ENCODE data around the gene SRCAP. TPM values are rescaled to one million over a fixed set of nuclear protein-coding genes. Genes with fewer than 3 reads are reported as not detected.
A peak's percentile ranks its signal among the peaks of the same experiment; 100 is the strongest.

Gene SRCAP
- total and polyA plus RNA-seq, 11 donors: 22.9 to 51.2 (median 39.7) TPM

DNA sequence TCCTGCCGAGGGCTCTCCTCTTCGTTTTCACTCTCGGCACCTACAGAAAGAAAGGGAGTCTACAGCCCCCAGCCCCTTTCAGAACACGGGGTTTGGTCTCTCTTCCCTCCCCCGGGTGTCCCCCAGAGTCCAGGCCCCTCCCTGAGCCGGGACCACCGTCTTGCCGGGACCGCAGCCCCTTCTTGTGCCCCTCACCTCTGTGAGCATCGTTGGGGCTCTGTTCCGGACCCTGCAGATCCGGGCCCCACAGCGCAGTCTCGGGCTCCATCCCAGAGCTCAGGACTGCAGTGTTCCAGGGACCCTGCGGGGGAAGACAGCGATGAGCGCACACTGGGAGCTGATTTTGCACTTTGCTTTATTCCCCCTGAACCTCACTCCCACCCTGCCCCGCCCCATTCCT lies 85.2 kb downstream of the SRCAP start:
- ATAC-seq (no peak), DNase-seq (no peak)
- intact Hi-C loops (cut with DNase I): loop anchor here in 1 of 10 donors (2.0 kb wide), 1 partner anchor 21 kb away; no protein-coding TSS in a partner anchor
- no peaks in the 10 kb centered on the region for H3K9me3 ChIP-seq
- TF ChIP-seq POLR2A (IDR thresholded peaks at IDR 0.05): no peak
- TF ChIP-seq, protein P1, sequence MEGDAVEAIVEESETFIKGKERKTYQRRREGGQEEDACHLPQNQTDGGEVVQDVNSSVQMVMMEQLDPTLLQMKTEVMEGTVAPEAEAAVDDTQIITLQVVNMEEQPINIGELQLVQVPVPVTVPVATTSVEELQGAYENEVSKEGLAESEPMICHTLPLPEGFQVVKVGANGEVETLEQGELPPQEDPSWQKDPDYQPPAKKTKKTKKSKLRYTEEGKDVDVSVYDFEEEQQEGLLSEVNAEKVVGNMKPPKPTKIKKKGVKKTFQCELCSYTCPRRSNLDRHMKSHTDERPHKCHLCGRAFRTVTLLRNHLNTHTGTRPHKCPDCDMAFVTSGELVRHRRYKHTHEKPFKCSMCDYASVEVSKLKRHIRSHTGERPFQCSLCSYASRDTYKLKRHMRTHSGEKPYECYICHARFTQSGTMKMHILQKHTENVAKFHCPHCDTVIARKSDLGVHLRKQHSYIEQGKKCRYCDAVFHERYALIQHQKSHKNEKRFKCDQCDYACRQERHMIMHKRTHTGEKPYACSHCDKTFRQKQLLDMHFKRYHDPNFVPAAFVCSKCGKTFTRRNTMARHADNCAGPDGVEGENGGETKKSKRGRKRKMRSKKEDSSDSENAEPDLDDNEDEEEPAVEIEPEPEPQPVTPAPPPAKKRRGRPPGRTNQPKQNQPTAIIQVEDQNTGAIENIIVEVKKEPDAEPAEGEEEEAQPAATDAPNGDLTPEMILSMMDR (IDR thresholded peaks at IDR 0.05): no peak
- H3K36me3 ChIP-seq: peaks cover 2 to 38% (median 28%) of the 10 kb centered on the region in 9 donors
- H3K4me1 ChIP-seq: peaks cover 0 to 26% (median 19%) of the 10 kb centered on the region in 12 donors
- no peak overlapping the region for H3K27ac ChIP-seq
- WGBS, 4 donors: 85 to 89% (median 88%) methylated on average over 18 of the region's 18 CpGs
- no peak overlapping the region for H3K4me3 ChIP-seq
- H3K27me3 ChIP-seq: no peaks in the 10 kb centered on the region

DNA sequence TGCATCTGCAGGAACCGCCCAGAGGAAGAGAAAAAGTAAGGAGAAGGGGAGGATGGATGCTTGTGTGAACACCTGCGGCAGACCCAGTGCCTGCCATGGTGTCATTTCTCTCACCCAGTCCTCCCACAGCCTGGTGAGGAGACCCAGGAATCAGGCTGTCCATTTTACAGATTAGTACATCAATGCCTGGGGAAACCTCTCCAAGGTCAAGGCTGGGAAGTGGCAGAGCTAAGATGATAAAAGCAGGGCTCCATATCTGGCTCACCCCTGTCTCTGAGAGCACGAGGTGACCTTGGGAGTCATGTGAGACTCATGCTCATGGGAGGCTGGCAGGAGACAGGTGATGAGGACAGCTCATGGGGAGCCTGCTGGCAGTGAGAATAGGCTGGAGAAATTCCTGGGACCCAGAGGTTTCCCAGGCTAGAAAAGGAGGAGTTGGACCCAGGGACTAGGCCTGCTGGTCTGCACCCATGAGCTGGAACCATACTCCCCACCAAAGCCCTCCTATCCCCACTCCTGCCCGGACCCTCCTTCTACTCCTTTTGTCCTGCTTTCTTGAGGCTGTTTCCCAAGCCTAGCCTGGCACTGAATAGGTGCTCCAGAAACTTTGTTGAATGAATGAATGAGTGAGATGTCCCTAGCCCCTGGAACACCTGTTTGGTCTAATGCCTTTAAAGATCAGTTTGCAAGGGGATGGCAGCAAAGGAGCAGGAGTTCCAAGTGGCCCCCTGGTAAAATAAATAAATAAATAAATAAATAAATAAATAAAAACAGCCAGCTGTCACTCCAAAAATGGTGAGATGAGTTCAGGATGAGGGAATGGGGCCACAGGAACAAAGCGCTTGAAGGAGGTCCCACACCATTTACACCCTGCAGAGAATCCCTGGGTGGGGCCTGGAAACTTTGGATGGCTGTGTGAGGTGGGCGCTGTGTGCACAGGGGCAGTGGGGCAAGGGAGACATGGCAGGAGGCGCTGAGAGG lies 86.4 kb downstream of the SRCAP start:
- Histone ChIP-seq H3K4me3 (peak overlapping the region in 10 of 12 donors; percentile 68 to 100 (median 92)), H3K4me1 (peaks cover 0 to 26% (median 19%) of the 10 kb centered on the region in 12 donors), H3K9me3 (no peaks in the 10 kb centered on the region), H3K36me3 (peaks cover 2 to 38% (median 28%) of the 10 kb centered on the region in 9 donors), H3K27me3 (no peaks in the 10 kb centered on the region), H3K27ac (peak overlapping the region in 11 of 12 donors; percentile 89 to 98 (median 94))
- WGBS, 4 donors: 66 to 71% (median 68%) methylated on average over 7 of the region's 7 CpGs
- DNase-seq (peak in 1 of 5 donors; percentile 56), ATAC-seq (peak in 2 of 4 donors; percentile 15 to 26)
- intact Hi-C loops (cut with DNase I): loop anchor here in 4 of 10 donors (2.0 kb wide), 2 partner anchors 19 to 21 kb away; no protein-coding TSS in a partner anchor
- no peak for TF ChIP-seq POLR2A (IDR thresholded peaks at IDR 0.05)

- WGBS, 4 donors: 4 to 6% (median 5%) methylated on average over 23 to 57 of the region's 57 CpGs
- Histone ChIP-seq H3K36me3 (peaks cover 2 to 31% (median 25%) of the 10 kb centered on the region in 9 donors), H3K4me1 (peaks cover 0 to 26% (median 19%) of the 10 kb centered on the region in 12 donors), H3K9me3 (no peaks in the 10 kb centered on the region), H3K27ac (peak overlapping the region; percentile 89 to 98 (median 94)), H3K27me3 (no peaks in the 10 kb centered on the region), H3K4me3 (peak overlapping the region; percentile 68 to 100 (median 92))
- TF ChIP-seq POLR2A (IDR thresholded peaks at IDR 0.05): no peak
- TF ChIP-seq, protein P1 (IDR thresholded peaks at IDR 0.05): no peak
- peak in 3 of 4 donors; percentile 57 to 72 (median 65) for ATAC-seq
- intact Hi-C loops (cut with DNase I): loop anchor here in 3 of 10 donors (2.0 kb wide), 2 partner anchors 18 to 20 kb away; no protein-coding TSS in a partner anchor
- DNase-seq: peak in 3 of 5 donors; percentile 47 to 77 (median 65)
These were observed 87.4 kb downstream of the SRCAP start for GRCh38 chr16:30786115-30786935.

- DNase-seq (peak; percentile 77 to 86 (median 84)), ATAC-seq (peak; percentile 80 to 90 (median 84))
- Histone ChIP-seq H3K9me3 (no peaks in the 10 kb centered on the region), H3K36me3 (peaks cover 2 to 23% (median 18%) of the 10 kb centered on the region in 9 donors), H3K27ac (peak within 1 kb of the TSS; percentile 89 to 98 (median 94)), H3K4me3 (peak within 1 kb of the TSS; percentile 68 to 100 (median 92)), H3K27me3 (no peaks in the 10 kb centered on the region), H3K4me1 (peaks cover 0 to 26% (median 19%) of the 10 kb centered on the region in 12 donors)
- intact Hi-C loops (cut with DNase I): loop anchor here in 5 of 10 donors (1.0 to 2.0 kb wide), 3 partner anchors 18 to 20 kb away; no protein-coding TSS in a partner anchor
- 0 to 2% (median 1%) methylated on average over 11 to 37 of the region's 37 CpGs for WGBS, 4 donors
- TF ChIP-seq POLR2A (IDR thresholded peaks at IDR 0.05): peak in 1 of 2 donors; percentile 38
- TF ChIP-seq, protein P1 (IDR thresholded peaks at IDR 0.05): no peak
These were observed 88.1 kb downstream of the SRCAP start, which contains the start of gene ZNF629 for GRCh38 chr16:30786936-30787612. TSS of gene ZNF629 (minus strand) at chr16:30787205. CDS start at chr16:30784482, 2,723 bp downstream.
